KMS-11 (cell line): ENCODE data around the gene HIGD2A.

Source experiments
- H2AFZ ChIP-seq: fragments of 200-600 bp; sonication (generic); 2 replicates; pipeline ENCODE4 v1.6.1; 2016; ENCODE audit warnings: antibody characterized with exemption, mixed run types, low read depth
- H3K27ac ChIP-seq: fragments of 200-600 bp; sonication (generic); 2 replicates; pipeline ENCODE4 v1.6.1; 2016; ENCODE audit warnings: mild to moderate bottlenecking, mixed run types
- H3K27me3 ChIP-seq: fragments of 200-600 bp; sonication (generic); 2 replicates; pipeline ENCODE4 v1.6.1; 2017; ENCODE audit warnings: mild to moderate bottlenecking, low read depth, mixed run types, moderate library complexity; ENCODE audit not compliant: insufficient read depth
- H3K36me3 ChIP-seq: fragments of 200-600 bp; sonication (generic); 2 replicates; pipeline ENCODE4 v1.6.1; 2017; ENCODE audit warnings: mild to moderate bottlenecking, mixed run types; ENCODE audit not compliant: insufficient read depth
- H3K4me1 ChIP-seq: fragments of 200-600 bp; sonication (generic); 2 replicates; pipeline ENCODE4 v1.6.1; 2016; ENCODE audit warnings: mild to moderate bottlenecking, low read depth, mixed run types; ENCODE audit not compliant: poor library complexity, severe bottlenecking
- H3K4me2 ChIP-seq: fragments of 200-600 bp; sonication (generic); 2 replicates; pipeline ENCODE4 v1.7.0; 2016; ENCODE audit warnings: mild to moderate bottlenecking, mixed run types
- H3K4me3 ChIP-seq: fragments of 200-600 bp; sonication (generic); IDR thresholded peaks from 2 replicates; pipeline ENCODE4 v1.6.1; 2017; ENCODE audit warnings: low read depth, low read length, mixed read lengths; ENCODE audit not compliant: insufficient read depth
- H3K79me2 ChIP-seq: fragments of 200-600 bp; sonication (generic); 2 replicates; pipeline ENCODE4 v1.6.1; 2016; ENCODE audit warnings: low read depth, mixed run types; ENCODE audit not compliant: insufficient read depth
- H3K9ac ChIP-seq: fragments of 200-600 bp; sonication (generic); 2 replicates; pipeline ENCODE4 v1.6.1; 2016; ENCODE audit warnings: mild to moderate bottlenecking, mixed run types
- H4K20me1 ChIP-seq: fragments of 200-600 bp; sonication (generic); 2 replicates; pipeline ENCODE4 v1.6.1; 2016; ENCODE audit warnings: mild to moderate bottlenecking, mixed run types; ENCODE audit not compliant: insufficient read depth
- TF ChIP-seq, protein P1 (sequence below): fragments of 200-600 bp; sonication (generic); conservative IDR thresholded peaks from 2 replicates; pipeline ENCODE4 v1.6.1; 2017; ENCODE audit warnings: low read depth, mild to moderate bottlenecking, antibody characterized with exemption, low read length, moderate library complexity, mixed read lengths

Gene HIGD2A

DNA sequence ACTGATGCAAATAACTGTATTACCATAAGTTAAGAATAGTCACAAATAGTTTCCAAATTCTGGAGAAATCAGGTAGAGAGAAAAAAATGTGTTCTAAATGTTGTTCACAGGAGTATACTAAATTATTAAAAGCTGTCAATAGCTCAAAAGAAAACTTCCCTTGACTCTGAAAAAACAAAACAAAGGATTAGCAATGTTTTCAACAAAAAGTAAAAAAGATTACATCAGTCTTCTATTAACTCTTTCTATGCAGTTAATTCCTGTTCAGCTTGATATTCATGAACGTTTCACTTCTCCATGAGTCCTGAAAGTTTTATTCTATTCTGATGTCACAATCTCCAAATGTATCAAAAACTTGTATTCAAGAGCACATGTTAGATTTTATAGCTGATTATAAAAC, 37.2 kb downstream of the HIGD2A start:
- H3K27me3 ChIP-seq, result no peaks in the 10 kb centered on the region
- H3K79me2 ChIP-seq, result no peaks in the 10 kb centered on the region
- no peak overlapping the region for H3K9ac ChIP-seq
- no peaks in the 10 kb centered on the region for H3K36me3 ChIP-seq
- no peaks in the 10 kb centered on the region for H3K4me1 ChIP-seq
- TF ChIP-seq, protein P1, sequence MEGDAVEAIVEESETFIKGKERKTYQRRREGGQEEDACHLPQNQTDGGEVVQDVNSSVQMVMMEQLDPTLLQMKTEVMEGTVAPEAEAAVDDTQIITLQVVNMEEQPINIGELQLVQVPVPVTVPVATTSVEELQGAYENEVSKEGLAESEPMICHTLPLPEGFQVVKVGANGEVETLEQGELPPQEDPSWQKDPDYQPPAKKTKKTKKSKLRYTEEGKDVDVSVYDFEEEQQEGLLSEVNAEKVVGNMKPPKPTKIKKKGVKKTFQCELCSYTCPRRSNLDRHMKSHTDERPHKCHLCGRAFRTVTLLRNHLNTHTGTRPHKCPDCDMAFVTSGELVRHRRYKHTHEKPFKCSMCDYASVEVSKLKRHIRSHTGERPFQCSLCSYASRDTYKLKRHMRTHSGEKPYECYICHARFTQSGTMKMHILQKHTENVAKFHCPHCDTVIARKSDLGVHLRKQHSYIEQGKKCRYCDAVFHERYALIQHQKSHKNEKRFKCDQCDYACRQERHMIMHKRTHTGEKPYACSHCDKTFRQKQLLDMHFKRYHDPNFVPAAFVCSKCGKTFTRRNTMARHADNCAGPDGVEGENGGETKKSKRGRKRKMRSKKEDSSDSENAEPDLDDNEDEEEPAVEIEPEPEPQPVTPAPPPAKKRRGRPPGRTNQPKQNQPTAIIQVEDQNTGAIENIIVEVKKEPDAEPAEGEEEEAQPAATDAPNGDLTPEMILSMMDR, result no peak
- no peak overlapping the region for H2AFZ ChIP-seq
- no peak overlapping the region for H3K27ac ChIP-seq
- H3K4me2 ChIP-seq, result no peak overlapping the region
- H4K20me1 ChIP-seq, result no peaks in the 10 kb centered on the region
- H3K4me3 ChIP-seq, result no peak overlapping the region

DNA sequence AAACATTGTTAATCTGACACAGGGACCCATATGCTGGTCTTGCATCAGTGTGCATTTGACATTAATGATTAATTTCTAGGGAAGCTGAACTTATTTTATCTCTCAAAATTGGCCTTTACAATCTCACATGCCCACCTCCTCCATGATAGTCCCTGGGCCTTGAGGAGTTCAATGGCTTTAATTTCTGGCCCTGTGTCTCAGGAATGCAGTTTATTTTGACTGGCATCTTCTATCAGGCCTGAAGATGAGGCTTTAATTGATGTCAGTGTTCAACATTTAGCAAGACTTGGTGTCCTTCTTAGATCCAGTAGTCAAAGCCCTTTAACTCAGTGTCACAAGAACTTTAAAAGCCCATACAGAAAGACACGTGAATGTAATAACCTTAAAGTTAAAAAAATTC, 38.3 kb downstream of the HIGD2A start:
- Histone ChIP-seq H3K27me3 (no peaks in the 10 kb centered on the region), H3K9ac (no peak overlapping the region), H4K20me1 (no peaks in the 10 kb centered on the region), H3K36me3 (no peaks in the 10 kb centered on the region), H3K4me3 (no peak overlapping the region), H3K4me1 (no peaks in the 10 kb centered on the region), H2AFZ (no peak overlapping the region), H3K79me2 (no peaks in the 10 kb centered on the region), H3K4me2 (no peak overlapping the region), H3K27ac (no peak overlapping the region)
- TF ChIP-seq, protein P1, result no peak

DNA sequence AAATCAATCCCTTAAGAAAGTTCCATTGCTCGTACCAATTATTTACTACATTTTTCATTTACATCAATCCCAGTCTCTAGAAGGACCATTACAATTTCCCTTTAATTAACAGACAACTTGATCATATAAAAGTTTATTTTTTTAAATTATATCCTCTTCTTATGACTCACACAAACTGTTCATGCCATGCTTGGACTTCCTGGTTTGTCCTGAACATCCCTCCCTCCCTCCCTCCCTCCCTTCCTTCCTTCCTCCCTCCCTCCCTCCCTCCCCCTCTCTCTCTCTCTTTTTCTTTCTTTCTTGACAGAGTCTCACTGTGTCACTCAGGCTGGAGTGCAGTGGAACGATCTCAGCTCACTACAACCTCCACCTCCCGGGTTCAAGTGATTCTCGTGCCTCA, 39.4 kb downstream of the HIGD2A start:
- Histone ChIP-seq H4K20me1 (no peaks in the 10 kb centered on the region), H3K36me3 (no peaks in the 10 kb centered on the region), H3K4me1 (no peaks in the 10 kb centered on the region), H3K9ac (no peak overlapping the region), H3K27ac (no peak overlapping the region), H3K79me2 (no peaks in the 10 kb centered on the region), H3K4me3 (no peak overlapping the region), H2AFZ (no peak overlapping the region), H3K27me3 (no peaks in the 10 kb centered on the region), H3K4me2 (no peak overlapping the region)
- TF ChIP-seq, protein P1, result no peak

DNA sequence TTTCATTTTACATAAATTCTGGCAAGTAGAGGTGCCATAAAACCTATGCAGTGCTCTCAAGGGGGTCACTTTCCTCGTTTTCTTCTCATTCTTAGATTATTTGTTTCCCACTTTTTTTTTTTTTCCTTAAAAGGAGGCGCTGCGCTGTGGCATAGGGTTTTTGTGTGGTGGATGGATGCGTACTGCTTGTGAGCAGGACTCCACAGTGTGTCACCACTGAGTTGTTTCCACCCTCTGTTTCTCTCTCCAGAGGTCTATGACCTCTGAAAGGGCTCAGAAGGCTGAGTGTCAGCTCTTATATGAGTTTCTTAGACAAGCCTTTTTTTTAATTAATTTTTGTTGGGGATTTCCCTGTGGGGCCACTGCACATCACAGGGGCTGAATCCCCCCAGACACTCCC, 41.4 kb downstream of the HIGD2A start:
- H4K20me1 ChIP-seq, result no peaks in the 10 kb centered on the region
- H3K9ac ChIP-seq, result no peak overlapping the region
- no peaks in the 10 kb centered on the region for H3K79me2 ChIP-seq
- H3K27ac ChIP-seq, result no peak overlapping the region
- H3K4me3 ChIP-seq, result no peak overlapping the region
- no peaks in the 10 kb centered on the region for H3K4me1 ChIP-seq
- no peaks in the 10 kb centered on the region for H3K27me3 ChIP-seq
- H3K4me2 ChIP-seq, result no peak overlapping the region
- no peak overlapping the region for H2AFZ ChIP-seq
- TF ChIP-seq, protein P1, result no peak
- H3K36me3 ChIP-seq, result no peaks in the 10 kb centered on the region
